ENCODE results near the gene TIGD7. TPM values are rescaled to one million over a fixed set of nuclear protein-coding genes. Genes with fewer than 3 reads are reported as not detected.

Gene TIGD7
- total RNA-seq, 2 donors from 2014 or later = 2.6 to 4.6 TPM

GRCh38 chr16:3317315-3317999, 12.2 kb upstream of the TIGD7 start:
- WGBS, 2 donors = 93 to 95% methylated on average over 3 of the region's 3 CpGs
- TF ChIP-seq CTCF (IDR thresholded peaks at IDR 0.05) (no peak), POLR2A (IDR thresholded peaks at IDR 0.05) (no peak)
- H3K36me3 ChIP-seq (replicated peaks in 1 of 2; ENCODE audit: insufficient read depth in 1 of 2, low read depth in 2 of 2) = peaks cover 17 to 25% of the 10 kb centered on the region in 2 donors
- H3K4me3 ChIP-seq = no peak overlapping the region
- intact Hi-C loops (cut with DNase I) = loop anchor here (10.0 kb wide), 1 partner anchor 93 kb away; no protein-coding TSS in a partner anchor
- no peak overlapping the region for H3K27ac ChIP-seq
- peaks cover 0 to 90% (median 17%) of the 10 kb centered on the region in 3 donors for H3K9me3 ChIP-seq
- no peaks in the 10 kb centered on the region for H3K4me1 ChIP-seq
- H3K27me3 ChIP-seq = no peaks in the 10 kb centered on the region
- DNase-seq = no peak
- no peak for ATAC-seq

- Histone ChIP-seq H3K4me1 (no peaks in the 10 kb centered on the region), H3K4me3 (no peak overlapping the region), H3K27me3 (no peaks in the 10 kb centered on the region), H3K27ac (no peak overlapping the region), H3K36me3 (replicated peaks in 1 of 2; ENCODE audit: insufficient read depth in 1 of 2, low read depth in 2 of 2) (peaks cover 11 to 24% of the 10 kb centered on the region in 2 donors), H3K9me3 (peaks cover 0 to 89% (median 0%) of the 10 kb centered on the region in 3 donors)
- 95 to 97% methylated on average over 4 of the region's 4 CpGs for WGBS, 2 donors
- DNase-seq (no peak), ATAC-seq (no peak)
- TF ChIP-seq POLR2A (IDR thresholded peaks at IDR 0.05) (no peak), CTCF (IDR thresholded peaks at IDR 0.05) (no peak)
- intact Hi-C loops (cut with DNase I) = loop anchor here (5.0 to 10.0 kb wide), 2 partner anchors 71 to 87 kb away; no protein-coding TSS in a partner anchor
These were observed 6.3 kb upstream of the TIGD7 start for GRCh38 chr16:3311496-3311895.

- Histone ChIP-seq H3K36me3 (replicated peaks in 1 of 2; ENCODE audit: insufficient read depth in 1 of 2, low read depth in 2 of 2) (peaks cover 3 to 10% of the 10 kb centered on the region in 2 donors), H3K9me3 (peaks cover 0 to 50% (median 2%) of the 10 kb centered on the region in 3 donors), H3K27me3 (no peaks in the 10 kb centered on the region), H3K27ac (peak overlapping the region; percentile 64 to 94 (median 82)), H3K4me1 (peaks cover 18% of the 10 kb centered on the region), H3K4me3 (peak overlapping the region; percentile 57 to 64)
- ATAC-seq (no peak), DNase-seq (no peak)
- 50 to 73% methylated on average over 10 to 11 of the region's 11 CpGs for WGBS, 2 donors
- intact Hi-C loops (cut with DNase I) = no loop called here
- no peak for TF ChIP-seq CTCF (IDR thresholded peaks at IDR 0.05)
These were observed 848 bp upstream of the TIGD7 start for GRCh38 chr16:3306078-3306477.

- no peak for DNase-seq
- Histone ChIP-seq H3K9me3 (peaks cover 0 to 45% (median 2%) of the 10 kb centered on the region in 3 donors), H3K36me3 (replicated peaks in 1 of 2; ENCODE audit: insufficient read depth in 1 of 2, low read depth in 2 of 2) (peaks cover 3 to 11% of the 10 kb centered on the region in 2 donors)
These were observed 860 bp downstream of the TIGD7 start for GRCh38 chr16:3304370-3304769.

More at GRCh38 chr16:3304370-3304769, 860 bp downstream of the TIGD7 start:
- Histone ChIP-seq H3K27ac (peak overlapping the region in 1 of 4 donors; percentile 88), H3K27me3 (no peaks in the 10 kb centered on the region), H3K4me3 (no peak overlapping the region), H3K4me1 (peaks cover 18% of the 10 kb centered on the region)
- no peak for ATAC-seq
- intact Hi-C loops (cut with DNase I) = no loop called here
- WGBS, 2 donors = 71 to 72% methylated on average over 4 of the region's 4 CpGs
- no peak for TF ChIP-seq POLR2A (IDR thresholded peaks at IDR 0.05)
- TF ChIP-seq CTCF (IDR thresholded peaks at IDR 0.05) = no peak

All from body of pancreas (tissue), 4 donors.